GM12892 (cell line): ENCODE results near the gene RBL2.

Source experiments
- POLR2A ChIP-seq: IDR thresholded peaks from 2 replicates; pipeline ENCODE4 v1.6.1; 2011; ENCODE audit warnings: low read depth, low read length, control low read depth
- TAF1 ChIP-seq: IDR thresholded peaks from 2 replicates; pipeline ENCODE4 v1.6.1; 2011; ENCODE audit warnings: low read depth, mild to moderate bottlenecking, control low read depth, low read length, borderline replicate concordance

- TF ChIP-seq TAF1 (no peak), POLR2A (no peak)
Measured at GRCh38 chr16:53486230-53486629, 52.0 kb downstream of the RBL2 start.
